WI38 (cell line): ENCODE measurements around the gene LILRA6.

Experiments
- H3K4me3 ChIP-seq: 2 replicates; pipeline ENCODE4 v1.5.1; 2011; ENCODE audit warnings: low read depth, mild to moderate bottlenecking, control low read depth, low read length
- TF ChIP-seq, protein P1 (sequence below): IDR thresholded peaks from 2 replicates; pipeline ENCODE4 v1.5.1; 2012; ENCODE audit warnings: low read depth, mild to moderate bottlenecking, control low read depth, low read length

LILRA6 gene

DNA sequence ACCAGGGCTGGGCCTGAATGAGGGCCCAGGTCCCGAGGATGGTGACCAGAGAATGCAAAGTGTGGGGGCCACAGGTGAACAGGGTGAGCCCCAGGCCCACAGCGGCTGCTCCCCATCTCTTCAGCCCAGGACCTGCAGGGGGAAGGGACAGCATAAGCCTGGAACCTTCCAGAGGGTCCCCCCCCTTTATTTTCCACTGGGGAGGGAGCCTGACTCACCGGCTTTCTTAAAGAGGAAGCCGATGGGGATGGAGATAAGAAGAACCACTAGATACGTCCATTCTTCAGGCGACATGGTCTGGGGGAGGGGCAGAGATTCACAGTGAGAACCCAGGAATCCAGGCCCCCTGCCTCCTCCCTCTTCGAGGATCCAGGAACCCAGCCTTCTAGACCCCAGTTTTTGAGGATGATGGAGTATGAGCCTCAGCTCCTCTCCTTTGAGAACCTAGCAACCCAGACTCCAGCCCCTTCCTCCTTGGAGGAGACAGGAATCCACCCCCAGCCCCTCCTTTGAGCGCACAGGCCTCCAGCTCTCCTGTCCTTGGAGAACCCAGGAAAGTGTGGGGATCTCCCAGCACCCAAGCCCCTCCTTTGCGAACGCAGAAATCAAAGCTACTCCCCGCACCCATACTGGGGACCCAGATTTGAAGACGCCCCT lies 54.2 kb downstream of the LILRA6 start:
- peak overlapping the region; percentile 78 for H3K4me3 ChIP-seq
- TF ChIP-seq, protein P1, sequence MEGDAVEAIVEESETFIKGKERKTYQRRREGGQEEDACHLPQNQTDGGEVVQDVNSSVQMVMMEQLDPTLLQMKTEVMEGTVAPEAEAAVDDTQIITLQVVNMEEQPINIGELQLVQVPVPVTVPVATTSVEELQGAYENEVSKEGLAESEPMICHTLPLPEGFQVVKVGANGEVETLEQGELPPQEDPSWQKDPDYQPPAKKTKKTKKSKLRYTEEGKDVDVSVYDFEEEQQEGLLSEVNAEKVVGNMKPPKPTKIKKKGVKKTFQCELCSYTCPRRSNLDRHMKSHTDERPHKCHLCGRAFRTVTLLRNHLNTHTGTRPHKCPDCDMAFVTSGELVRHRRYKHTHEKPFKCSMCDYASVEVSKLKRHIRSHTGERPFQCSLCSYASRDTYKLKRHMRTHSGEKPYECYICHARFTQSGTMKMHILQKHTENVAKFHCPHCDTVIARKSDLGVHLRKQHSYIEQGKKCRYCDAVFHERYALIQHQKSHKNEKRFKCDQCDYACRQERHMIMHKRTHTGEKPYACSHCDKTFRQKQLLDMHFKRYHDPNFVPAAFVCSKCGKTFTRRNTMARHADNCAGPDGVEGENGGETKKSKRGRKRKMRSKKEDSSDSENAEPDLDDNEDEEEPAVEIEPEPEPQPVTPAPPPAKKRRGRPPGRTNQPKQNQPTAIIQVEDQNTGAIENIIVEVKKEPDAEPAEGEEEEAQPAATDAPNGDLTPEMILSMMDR, result no peak

DNA sequence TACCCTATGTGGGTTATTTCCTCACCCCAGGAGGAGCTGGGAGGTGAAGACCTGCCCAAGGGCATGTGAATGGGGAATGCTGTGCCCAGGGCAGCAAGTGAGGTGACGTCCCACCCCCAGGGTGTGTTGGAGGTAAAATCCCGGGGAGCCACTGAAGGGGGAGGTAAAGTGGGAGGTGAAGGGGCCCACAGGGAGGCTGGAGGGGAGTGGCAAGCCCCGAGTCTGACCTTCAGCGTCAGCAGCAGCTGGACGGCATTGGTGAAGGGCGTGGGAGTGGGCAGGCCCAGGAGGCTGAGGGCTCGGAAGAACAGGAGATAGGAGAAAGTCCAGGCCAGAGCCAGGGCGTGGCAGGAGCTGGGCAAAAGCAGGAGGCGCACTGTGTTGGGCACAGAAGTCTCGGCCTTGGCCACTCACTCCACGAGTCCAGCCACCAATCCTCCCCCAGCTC lies 55.6 kb downstream of the LILRA6 start:
- no peak overlapping the region for H3K4me3 ChIP-seq
- TF ChIP-seq, protein P1, result no peak
